Adipocyte (in vitro differentiated cells): ENCODE data around the gene PSMD6.

Source experiments
- DNase-seq: peaks from one replicate; pipeline ENCODE4 v3.0.0-alpha.2; 2015; ENCODE audit warnings: low read depth
- H3K27me3 ChIP-seq: replicated peaks from 2 replicates; pipeline ENCODE4 v1.7.0; 2013; ENCODE audit warnings: mild to moderate bottlenecking, low read length, moderate library complexity; ENCODE audit not compliant: control insufficient read depth, insufficient read depth
- H3K36me3 ChIP-seq: 2 replicates; pipeline ENCODE4 v1.7.0; 2013; ENCODE audit warnings: low read length, mild to moderate bottlenecking, moderate library complexity; ENCODE audit not compliant: control insufficient read depth, insufficient read depth, severe bottlenecking
- H3K4me1 ChIP-seq: 2 replicates; pipeline ENCODE4 v1.7.0; 2013; ENCODE audit warnings: mild to moderate bottlenecking, low read length, moderate library complexity; ENCODE audit not compliant: control insufficient read depth, insufficient read depth
- H3K4me3 ChIP-seq: 2 replicates; pipeline ENCODE4 v1.7.0; 2013; ENCODE audit warnings: mild to moderate bottlenecking, low read length, moderate library complexity
- H3K9ac ChIP-seq: 2 replicates; pipeline ENCODE4 v1.7.0; 2013; ENCODE audit warnings: mild to moderate bottlenecking, low read length, moderate library complexity
- H3K9me3 ChIP-seq: 2 replicates; pipeline ENCODE4 v1.7.0; 2013; ENCODE audit warnings: mild to moderate bottlenecking, low read length, moderate library complexity; ENCODE audit not compliant: control insufficient read depth

PSMD6 gene

GRCh38 chr3:63975723-63976122, 47.6 kb downstream of the PSMD6 start:
- Histone ChIP-seq H3K9me3 (no peaks in the 10 kb centered on the region), H3K9ac (peak overlapping the region; percentile 71), H3K4me1 (peaks cover 58% of the 10 kb centered on the region), H3K36me3 (peaks cover 23% of the 10 kb centered on the region), H3K4me3 (peak overlapping the region; percentile 70), H3K27me3 (no peaks in the 10 kb centered on the region)
- DNase-seq: peak; percentile 67

- Histone ChIP-seq H3K4me1 (peaks cover 71% of the 10 kb centered on the region), H3K27me3 (no peaks in the 10 kb centered on the region), H3K9me3 (no peaks in the 10 kb centered on the region), H3K9ac (no peak overlapping the region), H3K4me3 (no peak overlapping the region), H3K36me3 (peaks cover 13% of the 10 kb centered on the region)
- DNase-seq: no peak
Observed at GRCh38 chr3:63974451-63974850, 48.8 kb downstream of the PSMD6 start.

GRCh38 chr3:63973406-63973805, 49.9 kb downstream of the PSMD6 start:
- no peak overlapping the region for H3K4me3 ChIP-seq
- H3K4me1 ChIP-seq: peaks cover 82% of the 10 kb centered on the region
- DNase-seq: no peak
- H3K36me3 ChIP-seq: peaks cover 13% of the 10 kb centered on the region
- H3K9ac ChIP-seq: no peak overlapping the region
- no peaks in the 10 kb centered on the region for H3K9me3 ChIP-seq
- H3K27me3 ChIP-seq: no peaks in the 10 kb centered on the region

GRCh38 chr3:63972987-63973386, 50.3 kb downstream of the PSMD6 start:
- Histone ChIP-seq H3K4me1 (peaks cover 82% of the 10 kb centered on the region), H3K27me3 (no peaks in the 10 kb centered on the region), H3K9ac (no peak overlapping the region), H3K36me3 (peaks cover 13% of the 10 kb centered on the region), H3K4me3 (no peak overlapping the region), H3K9me3 (no peaks in the 10 kb centered on the region)
- no peak for DNase-seq

GRCh38 chr3:63972196-63972595, 51.1 kb downstream of the PSMD6 start:
- Histone ChIP-seq H3K9ac (no peak overlapping the region), H3K9me3 (no peaks in the 10 kb centered on the region), H3K27me3 (no peaks in the 10 kb centered on the region), H3K36me3 (peaks cover 13% of the 10 kb centered on the region), H3K4me3 (no peak overlapping the region), H3K4me1 (peaks cover 82% of the 10 kb centered on the region)
- peak; percentile 70 for DNase-seq

GRCh38 chr3:63970631-63971475, 52.4 kb downstream of the PSMD6 start:
- H3K27me3 ChIP-seq: no peaks in the 10 kb centered on the region
- no peak for DNase-seq
- peaks cover 13% of the 10 kb centered on the region for H3K36me3 ChIP-seq
- H3K9ac ChIP-seq: peak overlapping the region; percentile 43
- no peaks in the 10 kb centered on the region for H3K9me3 ChIP-seq
- H3K4me3 ChIP-seq: peak overlapping the region; percentile 48
- H3K4me1 ChIP-seq: peaks cover 70% of the 10 kb centered on the region

GRCh38 chr3:63969876-63970275, 53.4 kb downstream of the PSMD6 start:
- H3K36me3 ChIP-seq: peaks cover 13% of the 10 kb centered on the region
- no peaks in the 10 kb centered on the region for H3K27me3 ChIP-seq
- H3K9me3 ChIP-seq: no peaks in the 10 kb centered on the region
- H3K4me1 ChIP-seq: peaks cover 67% of the 10 kb centered on the region
- DNase-seq: no peak
- H3K9ac ChIP-seq: no peak overlapping the region
- no peak overlapping the region for H3K4me3 ChIP-seq

- peak; percentile 42 for DNase-seq
- Histone ChIP-seq H3K4me1 (peaks cover 74% of the 10 kb centered on the region), H3K4me3 (peak overlapping the region; percentile 31), H3K9ac (peak overlapping the region; percentile 30), H3K36me3 (peaks cover 7% of the 10 kb centered on the region), H3K27me3 (no peaks in the 10 kb centered on the region), H3K9me3 (no peaks in the 10 kb centered on the region)
Observed at GRCh38 chr3:63968612-63969350, 54.5 kb downstream of the PSMD6 start.

GRCh38 chr3:63967675-63968611, 55.4 kb downstream of the PSMD6 start:
- peak overlapping the region; percentile 30 for H3K9ac ChIP-seq
- peak; percentile 53 for DNase-seq
- H3K4me3 ChIP-seq: peak overlapping the region; percentile 31
- H3K27me3 ChIP-seq: no peaks in the 10 kb centered on the region
- H3K4me1 ChIP-seq: peaks cover 72% of the 10 kb centered on the region
- H3K36me3 ChIP-seq: no peaks in the 10 kb centered on the region
- H3K9me3 ChIP-seq: no peaks in the 10 kb centered on the region

GRCh38 chr3:63966871-63967270, 56.4 kb downstream of the PSMD6 start:
- no peak overlapping the region for H3K9ac ChIP-seq
- no peaks in the 10 kb centered on the region for H3K9me3 ChIP-seq
- no peaks in the 10 kb centered on the region for H3K36me3 ChIP-seq
- no peak overlapping the region for H3K4me3 ChIP-seq
- DNase-seq: no peak
- peaks cover 61% of the 10 kb centered on the region for H3K4me1 ChIP-seq
- H3K27me3 ChIP-seq: no peaks in the 10 kb centered on the region

- Histone ChIP-seq H3K36me3 (no peaks in the 10 kb centered on the region), H3K4me1 (peaks cover 56% of the 10 kb centered on the region), H3K9me3 (no peaks in the 10 kb centered on the region), H3K9ac (no peak overlapping the region), H3K4me3 (no peak overlapping the region), H3K27me3 (no peaks in the 10 kb centered on the region)
- no peak for DNase-seq
Observed at GRCh38 chr3:63966007-63966406, 57.3 kb downstream of the PSMD6 start.
